Dendritic cell treated with granulocyte-macrophage colony-stimulating factor and Interleukin-4, amounts not matched to agents 40 ng/mL and 50 ng/mL, for 4 days (primary cell): ENCODE measurements around the gene ORMDL2.
A peak's percentile ranks its signal among the peaks of the same experiment; 100 is the strongest.

Source experiments
- H3K27ac Mint-ChIP-seq: one replicate; pipeline ENCODE4 v1.8.0; 2022; ENCODE audit warnings: mild to moderate bottlenecking, mixed read lengths
- H3K27me3 Mint-ChIP-seq: one replicate; pipeline ENCODE4 v1.8.0; 2022; ENCODE audit warnings: mild to moderate bottlenecking, mixed read lengths
- H3K36me3 Mint-ChIP-seq: one replicate; pipeline ENCODE4 v1.8.0; 2022; ENCODE audit warnings: low read depth, mixed read lengths
- H3K4me1 Mint-ChIP-seq: one replicate; pipeline ENCODE4 v1.8.0; 2022; ENCODE audit warnings: low read depth, mixed read lengths
- H3K4me3 Mint-ChIP-seq: one replicate; pipeline ENCODE4 v1.8.0; 2022; ENCODE audit warnings: mild to moderate bottlenecking, moderate library complexity, mixed read lengths
- H3K9me3 Mint-ChIP-seq: one replicate; pipeline ENCODE4 v1.8.0; 2022; ENCODE audit warnings: mixed read lengths
- intact Hi-C: fragments of 100-400 bp; cut with micrococcal nuclease; formaldehyde crosslinking; loops from one replicate; pipeline ENCODE4 v1.15.0; 2022

ORMDL2 gene, protein sequence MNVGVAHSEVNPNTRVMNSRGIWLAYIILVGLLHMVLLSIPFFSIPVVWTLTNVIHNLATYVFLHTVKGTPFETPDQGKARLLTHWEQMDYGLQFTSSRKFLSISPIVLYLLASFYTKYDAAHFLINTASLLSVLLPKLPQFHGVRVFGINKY

DNA sequence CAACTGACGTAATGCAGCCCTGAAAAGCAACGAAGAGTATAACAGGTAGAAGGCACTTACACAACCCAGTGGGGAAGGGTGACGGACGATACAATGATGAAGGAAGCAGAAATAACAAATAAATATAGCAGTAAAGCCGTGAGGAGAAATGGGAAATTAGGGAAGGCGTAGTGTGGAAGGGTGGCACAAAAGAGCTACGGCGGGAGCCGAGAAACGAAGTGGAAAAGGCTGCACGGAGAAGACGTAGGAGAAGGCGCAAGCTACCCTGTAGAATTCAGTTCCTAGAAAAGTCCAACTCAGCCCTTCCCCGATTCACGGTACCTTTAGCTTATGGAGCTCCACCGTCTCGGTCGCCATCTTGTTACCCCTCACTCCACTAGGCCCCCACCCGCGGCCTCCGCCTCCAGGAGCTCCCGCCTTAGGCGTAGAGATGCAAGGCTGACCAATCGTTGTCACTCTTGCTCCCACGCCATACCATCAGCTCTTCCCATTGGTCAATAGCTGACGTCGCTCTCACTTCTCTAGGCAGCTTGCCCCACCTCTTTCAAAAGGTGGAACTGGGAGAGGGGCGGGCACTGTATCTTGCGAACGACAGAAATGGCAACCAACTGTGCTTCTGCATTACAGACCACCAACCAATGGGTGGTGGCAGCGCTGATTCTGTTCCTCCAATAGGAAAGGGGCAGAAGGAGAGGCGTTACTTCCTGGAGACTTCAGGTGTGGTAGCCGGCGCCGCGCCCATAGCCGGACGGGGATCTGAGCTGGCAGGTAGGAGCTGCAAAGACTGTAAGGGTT lies at the start of gene ORMDL2, which contains the start of gene SARNP:
Gene ORMDL2, plus strand, starts transcription at position 697 of the 795 bp plus-strand sequence. CDS start 959 bp downstream, outside the sequence.
Gene SARNP, minus strand, starts transcription at position 380 of the 795 bp plus-strand sequence. Its CDS starts 23 bp downstream, at position 357.
- H3K9me3 Mint-ChIP-seq = no peaks in the 10 kb centered on the region
- no peak within 1 kb of the TSS for H3K27ac Mint-ChIP-seq
- peaks cover 68% of the 10 kb centered on the region for H3K36me3 Mint-ChIP-seq
- intact Hi-C loops = loop anchor here (1.0 to 10.0 kb wide), 5 partner anchors 12 to 287 kb away; partner anchors contain the start of genes DNAJC14, PA2G4 and PYM1
- H3K27me3 Mint-ChIP-seq = no peaks in the 10 kb centered on the region
- peaks cover 35% of the 10 kb centered on the region for H3K4me1 Mint-ChIP-seq
- H3K4me3 Mint-ChIP-seq = no peak within 1 kb of the TSS

DNA sequence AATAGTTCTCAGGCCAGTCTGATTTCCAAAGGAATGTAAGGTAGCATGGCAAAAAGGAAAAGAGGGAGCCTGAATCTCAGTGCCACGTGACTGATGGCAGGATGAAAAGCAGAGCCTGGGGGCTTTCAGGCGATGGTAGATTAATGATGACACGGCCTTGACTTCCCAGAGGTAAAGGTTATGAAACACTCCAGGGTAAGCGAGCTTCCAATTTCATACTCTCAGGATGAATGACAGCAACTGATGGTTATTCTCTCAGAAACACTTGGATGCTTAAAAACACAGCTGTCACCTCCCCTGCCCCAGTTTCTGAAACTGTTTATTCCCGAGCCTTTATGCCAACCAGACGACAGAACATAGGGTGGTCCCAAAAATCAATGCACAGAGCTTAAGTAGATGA lies 46.1 kb upstream of the ORMDL2 start:
- H3K4me1 Mint-ChIP-seq = no peaks in the 10 kb centered on the region
- peaks cover 89% of the 10 kb centered on the region for H3K36me3 Mint-ChIP-seq
- no peak overlapping the region for H3K27ac Mint-ChIP-seq
- no peaks in the 10 kb centered on the region for H3K9me3 Mint-ChIP-seq
- no peak overlapping the region for H3K4me3 Mint-ChIP-seq
- intact Hi-C loops = no loop called here
- no peaks in the 10 kb centered on the region for H3K27me3 Mint-ChIP-seq

DNA sequence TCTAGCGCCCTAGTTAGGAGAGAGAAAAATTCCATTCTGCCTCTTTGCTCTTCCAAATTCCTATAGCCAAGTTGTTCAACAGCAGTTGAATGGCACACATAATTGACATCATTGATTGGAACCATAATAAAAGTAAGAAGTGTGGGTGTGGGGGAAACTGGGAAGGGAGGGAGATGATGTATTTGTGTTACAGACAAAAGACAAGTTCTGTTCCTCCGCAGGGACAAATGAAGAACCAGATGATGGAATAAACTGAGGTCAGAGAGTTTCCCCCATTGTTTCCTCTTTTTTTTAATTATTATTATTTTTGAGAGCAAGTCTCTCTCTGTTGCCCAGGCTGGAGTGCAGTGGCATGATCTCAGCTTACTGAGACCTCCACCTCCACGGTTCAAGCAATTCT lies 40.0 kb upstream of the ORMDL2 start:
- Mint-ChIP-seq H3K4me1 (peaks cover 10% of the 10 kb centered on the region), H3K4me3 (no peak overlapping the region), H3K27ac (no peak overlapping the region), H3K27me3 (no peaks in the 10 kb centered on the region), H3K9me3 (no peaks in the 10 kb centered on the region), H3K36me3 (peaks cover 94% of the 10 kb centered on the region)
- intact Hi-C loops = no loop called here

DNA sequence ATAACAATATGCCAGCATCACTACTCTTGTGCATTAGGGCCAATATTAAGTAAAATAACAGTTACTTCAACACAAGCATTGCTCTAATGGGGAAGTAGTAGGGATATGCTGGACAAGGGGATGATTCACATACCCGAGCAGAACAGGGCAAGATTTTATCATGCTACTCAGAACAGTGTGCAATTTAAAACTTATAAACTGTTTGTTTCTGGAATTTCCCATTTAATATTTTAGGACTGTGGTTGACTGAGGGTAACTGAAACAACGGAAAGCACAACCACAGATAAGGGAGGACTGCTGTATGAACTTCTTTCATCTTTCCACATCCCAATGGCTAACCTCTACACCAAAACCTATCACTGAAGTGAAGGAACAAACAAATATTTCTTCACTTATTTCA lies 37.2 kb upstream of the ORMDL2 start:
- H3K9me3 Mint-ChIP-seq = no peaks in the 10 kb centered on the region
- no peaks in the 10 kb centered on the region for H3K27me3 Mint-ChIP-seq
- no peak overlapping the region for H3K27ac Mint-ChIP-seq
- H3K36me3 Mint-ChIP-seq = peaks cover 95% of the 10 kb centered on the region
- H3K4me3 Mint-ChIP-seq = no peak overlapping the region
- intact Hi-C loops = no loop called here
- H3K4me1 Mint-ChIP-seq = peaks cover 10% of the 10 kb centered on the region

DNA sequence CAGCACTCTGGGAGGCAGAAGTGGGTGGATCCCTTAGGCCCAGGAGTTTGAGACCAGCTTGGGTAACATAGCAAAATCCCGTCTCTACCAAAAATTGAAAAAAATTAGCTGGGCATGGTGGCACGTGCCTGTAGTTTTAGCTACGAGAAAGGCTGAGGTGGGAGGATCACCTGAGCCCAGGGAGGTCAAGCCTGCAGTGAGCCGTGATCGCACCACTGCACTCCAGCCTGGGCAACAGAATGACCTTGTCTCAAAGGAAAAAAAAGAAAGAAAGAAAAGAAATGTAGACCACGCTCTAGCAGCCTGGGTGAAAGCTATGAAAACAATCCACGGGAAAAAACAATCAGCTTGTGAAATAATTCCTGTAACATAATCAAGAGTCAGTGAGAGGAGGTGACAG lies 29.3 kb upstream of the ORMDL2 start:
- Mint-ChIP-seq H3K9me3 (no peaks in the 10 kb centered on the region), H3K27ac (peak overlapping the region; percentile 23), H3K4me3 (no peak overlapping the region), H3K36me3 (peaks cover 96% of the 10 kb centered on the region), H3K4me1 (no peaks in the 10 kb centered on the region), H3K27me3 (no peaks in the 10 kb centered on the region)
- intact Hi-C loops = no loop called here

DNA sequence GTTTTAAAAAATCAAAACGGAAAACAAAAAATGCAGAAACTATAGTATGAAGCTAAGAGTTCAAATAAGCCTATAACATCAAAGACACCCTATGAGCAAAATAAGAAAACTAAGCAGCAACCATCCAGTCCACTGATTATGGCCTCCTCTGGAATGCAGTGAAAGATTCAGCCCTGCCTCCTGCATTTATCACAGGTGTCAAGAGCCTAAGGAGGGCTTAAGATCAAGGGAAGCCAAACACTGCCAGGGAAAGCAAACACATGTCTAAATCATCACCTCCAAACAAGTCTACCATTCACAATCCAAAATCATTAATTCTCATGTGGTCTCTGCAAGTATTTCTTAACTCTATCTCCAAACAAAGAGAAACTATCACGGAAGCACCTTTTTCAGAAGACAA lies 28.7 kb upstream of the ORMDL2 start:
- Mint-ChIP-seq H3K4me1 (no peaks in the 10 kb centered on the region), H3K9me3 (no peaks in the 10 kb centered on the region), H3K27ac (no peak overlapping the region), H3K4me3 (no peak overlapping the region), H3K36me3 (peaks cover 95% of the 10 kb centered on the region), H3K27me3 (no peaks in the 10 kb centered on the region)
- intact Hi-C loops = no loop called here

DNA sequence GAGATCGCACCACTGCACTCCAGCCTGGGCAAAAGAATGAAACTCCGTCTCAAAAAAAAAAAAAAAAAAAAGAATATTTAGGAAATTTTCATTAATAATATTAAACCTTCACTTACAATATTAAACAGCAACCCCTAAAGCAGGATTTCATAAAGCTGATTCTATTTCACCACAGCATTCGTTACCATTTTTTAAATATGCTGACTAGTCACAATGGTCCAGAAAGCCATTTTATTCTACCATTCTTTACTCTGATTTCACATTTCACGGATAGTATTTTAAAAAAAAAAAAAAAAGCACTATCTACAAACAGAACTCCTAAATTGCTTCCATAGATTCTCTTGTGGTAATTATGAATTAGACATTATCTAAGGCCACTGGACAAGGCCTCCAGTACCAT lies 27.9 kb upstream of the ORMDL2 start:
- H3K27ac Mint-ChIP-seq = no peak overlapping the region
- no peak overlapping the region for H3K4me3 Mint-ChIP-seq
- H3K4me1 Mint-ChIP-seq = no peaks in the 10 kb centered on the region
- H3K27me3 Mint-ChIP-seq = no peaks in the 10 kb centered on the region
- H3K36me3 Mint-ChIP-seq = peaks cover 95% of the 10 kb centered on the region
- no peaks in the 10 kb centered on the region for H3K9me3 Mint-ChIP-seq
- intact Hi-C loops = loop anchor here (10.0 kb wide), 1 partner anchor 45 kb away; the partner anchor contains the start of gene GDF11

DNA sequence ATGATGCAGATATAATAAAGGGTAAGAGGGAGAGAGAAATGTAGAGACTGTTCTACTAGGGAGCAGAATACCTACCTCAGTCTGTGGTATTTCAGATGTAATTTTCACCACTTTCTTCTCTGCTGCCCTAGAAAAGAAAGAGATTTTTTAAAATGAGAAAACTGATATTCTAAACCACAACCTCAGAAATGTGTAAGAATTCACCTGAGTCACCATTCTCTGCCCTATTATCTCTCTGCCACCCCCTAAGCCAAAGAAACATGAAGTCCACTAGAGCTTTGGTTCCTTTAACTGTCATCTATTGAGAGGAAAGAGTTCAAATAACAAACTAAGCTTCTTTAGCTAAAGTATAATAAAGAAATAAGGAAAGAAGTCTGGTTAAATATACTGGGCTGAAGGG lies 21.9 kb upstream of the ORMDL2 start:
- Mint-ChIP-seq H3K4me1 (peaks cover 6% of the 10 kb centered on the region), H3K36me3 (peaks cover 95% of the 10 kb centered on the region), H3K4me3 (no peak overlapping the region), H3K9me3 (no peaks in the 10 kb centered on the region), H3K27ac (no peak overlapping the region), H3K27me3 (no peaks in the 10 kb centered on the region)
- intact Hi-C loops = loop anchor here (10.0 kb wide), 1 partner anchor 51 kb away; the partner anchor contains the start of gene GDF11

DNA sequence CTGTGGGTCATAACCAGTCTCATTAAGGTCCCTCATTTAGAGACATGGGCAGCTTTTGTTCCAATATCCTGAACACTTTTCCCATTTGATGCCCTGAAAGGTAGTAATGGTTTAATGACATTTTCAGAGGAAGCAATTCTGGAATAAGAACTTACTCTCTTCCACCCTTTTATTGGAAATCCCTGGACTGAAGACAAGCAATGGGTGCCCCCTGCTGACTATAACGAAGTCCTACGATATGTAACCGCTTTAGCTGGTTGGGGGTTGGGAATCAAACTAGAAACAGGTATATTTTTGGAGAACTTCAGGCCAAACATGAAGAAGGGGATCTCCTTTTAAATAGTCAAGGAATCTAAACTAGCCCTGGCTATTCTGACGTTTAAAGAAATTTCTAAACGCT lies 20.8 kb upstream of the ORMDL2 start:
- Mint-ChIP-seq H3K36me3 (peaks cover 94% of the 10 kb centered on the region), H3K4me3 (no peak overlapping the region), H3K27ac (no peak overlapping the region), H3K27me3 (no peaks in the 10 kb centered on the region), H3K4me1 (peaks cover 6% of the 10 kb centered on the region), H3K9me3 (no peaks in the 10 kb centered on the region)
- intact Hi-C loops = loop anchor here (10.0 kb wide), 1 partner anchor 52 kb away; the partner anchor contains the start of gene GDF11

DNA sequence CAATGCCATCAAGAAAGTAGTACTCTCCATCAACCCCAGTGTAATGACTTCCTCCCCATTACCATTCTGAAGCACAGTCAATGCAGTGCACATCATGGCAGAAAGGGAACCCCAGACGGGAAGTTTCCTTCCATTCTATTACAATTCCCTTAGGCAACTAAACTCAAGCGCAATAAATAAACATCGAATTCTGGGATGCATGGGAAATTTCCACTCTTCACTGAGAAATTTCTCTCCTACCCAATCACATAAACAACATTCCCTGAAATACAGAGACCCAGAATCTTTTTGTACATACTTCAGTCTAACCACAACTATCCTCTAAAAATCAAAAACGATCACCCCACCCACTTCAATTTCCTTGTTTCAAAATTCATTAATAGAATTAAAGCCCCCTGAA lies 20.3 kb upstream of the ORMDL2 start:
- Mint-ChIP-seq H3K36me3 (peaks cover 94% of the 10 kb centered on the region), H3K27ac (no peak overlapping the region)
- intact Hi-C loops = loop anchor here (10.0 kb wide), 1 partner anchor 53 kb away; the partner anchor contains the start of gene GDF11

DNA sequence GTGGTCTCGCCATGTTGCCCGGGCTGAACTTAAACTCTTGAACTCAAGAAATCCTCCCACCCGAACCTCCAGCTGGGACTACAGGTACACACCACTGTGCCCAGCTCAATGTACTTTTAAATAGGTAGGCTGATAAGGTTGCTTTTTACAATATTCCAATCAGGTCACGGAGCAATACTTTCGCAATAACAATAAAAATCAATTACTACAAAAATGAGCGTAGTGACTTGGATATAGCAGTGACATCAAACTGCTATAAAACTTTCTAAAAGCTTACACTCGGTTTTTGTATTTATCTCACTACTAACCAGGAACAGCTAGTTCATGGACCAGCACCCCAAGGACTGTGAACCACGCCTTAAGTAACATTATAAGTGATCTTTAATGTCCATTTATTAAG lies 10.9 kb upstream of the ORMDL2 start:
- Mint-ChIP-seq H3K4me1 (peaks cover 12% of the 10 kb centered on the region), H3K27me3 (no peaks in the 10 kb centered on the region), H3K27ac (no peak overlapping the region), H3K36me3 (peaks cover 66% of the 10 kb centered on the region), H3K9me3 (no peaks in the 10 kb centered on the region), H3K4me3 (no peak overlapping the region)
- intact Hi-C loops = no loop called here

More for the DNA sequence above, 20.3 kb upstream of the ORMDL2 start:
- H3K9me3 Mint-ChIP-seq = no peaks in the 10 kb centered on the region
- H3K4me3 Mint-ChIP-seq = no peak overlapping the region
- H3K4me1 Mint-ChIP-seq = peaks cover 6% of the 10 kb centered on the region
- H3K27me3 Mint-ChIP-seq = no peaks in the 10 kb centered on the region

DNA sequence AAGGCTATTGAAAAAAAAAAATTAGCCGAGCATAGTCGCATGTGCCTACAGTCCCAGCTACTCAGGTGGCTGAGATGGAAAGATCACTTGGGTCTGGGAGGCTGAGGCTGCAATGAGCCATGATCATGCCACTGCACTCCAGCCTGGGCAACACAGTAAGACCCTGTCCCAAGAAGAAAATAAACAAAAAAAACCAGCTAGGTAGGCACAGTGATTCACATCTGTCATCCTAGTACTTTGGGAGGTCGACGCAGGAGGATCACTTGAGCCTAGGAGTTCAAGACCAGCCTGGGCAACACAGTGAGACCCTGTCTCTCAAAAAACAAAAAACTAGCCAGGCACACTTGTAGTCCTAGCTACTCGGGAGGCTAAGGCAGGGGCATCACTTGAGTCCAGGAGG lies 8.6 kb upstream of the ORMDL2 start:
- Mint-ChIP-seq H3K4me1 (peaks cover 30% of the 10 kb centered on the region), H3K9me3 (no peaks in the 10 kb centered on the region), H3K27ac (no peak overlapping the region), H3K4me3 (no peak overlapping the region), H3K36me3 (peaks cover 67% of the 10 kb centered on the region), H3K27me3 (no peaks in the 10 kb centered on the region)
- intact Hi-C loops = no loop called here

DNA sequence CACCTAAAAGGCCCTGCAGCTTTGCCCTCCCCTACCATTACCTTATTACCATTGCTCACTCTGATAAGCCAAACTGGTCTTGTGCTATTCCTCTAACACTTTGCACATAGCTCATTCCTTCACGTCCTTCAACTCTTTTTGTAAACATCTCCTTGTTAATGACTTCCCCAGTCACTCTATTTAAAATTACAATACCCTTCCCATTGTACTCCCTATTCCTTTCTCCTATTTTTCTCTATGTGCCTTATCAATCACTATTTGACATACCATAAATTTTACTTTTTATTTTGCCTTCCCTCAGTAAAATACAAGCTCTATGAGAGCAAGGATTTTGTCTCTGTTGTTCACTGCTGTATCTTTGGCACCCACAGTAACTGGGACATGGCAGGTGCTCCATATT lies 5.8 kb upstream of the ORMDL2 start:
- Mint-ChIP-seq H3K4me1 (peaks cover 33% of the 10 kb centered on the region), H3K36me3 (peaks cover 69% of the 10 kb centered on the region), H3K27me3 (no peaks in the 10 kb centered on the region), H3K27ac (no peak overlapping the region), H3K9me3 (no peaks in the 10 kb centered on the region), H3K4me3 (no peak overlapping the region)
- intact Hi-C loops = loop anchor here (10.0 kb wide), 1 partner anchor 293 kb away; the partner anchor contains the start of gene PA2G4

DNA sequence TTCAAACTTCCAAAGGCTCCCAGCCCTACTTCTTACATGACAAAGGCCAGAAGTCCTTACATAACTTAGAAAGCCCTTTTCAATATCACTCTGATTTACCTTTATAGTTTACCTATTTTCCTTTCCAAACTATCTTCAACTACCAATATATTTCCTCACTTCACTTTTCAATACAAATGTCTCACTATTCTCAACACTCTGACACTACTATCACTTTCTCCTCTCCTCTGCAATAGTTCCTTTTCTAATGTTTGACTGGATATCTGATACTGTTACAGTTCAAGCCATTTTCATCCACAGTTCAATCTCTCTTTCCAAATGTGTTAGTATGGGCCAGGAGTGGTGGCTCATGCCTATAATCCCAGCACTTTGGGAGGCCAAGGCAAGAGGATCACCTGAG lies 3.6 kb upstream of the ORMDL2 start:
- Mint-ChIP-seq H3K27me3 (no peaks in the 10 kb centered on the region), H3K4me1 (peaks cover 37% of the 10 kb centered on the region), H3K36me3 (peaks cover 61% of the 10 kb centered on the region), H3K9me3 (no peaks in the 10 kb centered on the region), H3K27ac (no peak overlapping the region), H3K4me3 (no peak overlapping the region)
- intact Hi-C loops = loop anchor here (10.0 kb wide), 1 partner anchor 291 kb away; the partner anchor contains the start of gene PA2G4
